Muscle layer of duodenum (tissue), 2 donors: Measurements from ENCODE around the gene LEF1.
"Not testable (repeated sequence)": the region's sequence is repeated elsewhere in the genome, so short reads cannot be mapped to it uniquely, and the experiment has no call there.

Source experiments
- H3K27ac ChIP-seq: one replicate; pipeline ENCODE4 v1.7.0; 2013; ENCODE audit warnings: mild to moderate bottlenecking, low read length
- H3K27me3 ChIP-seq: one replicate; pipeline ENCODE4 v1.7.0; 2013; ENCODE audit warnings: low read depth, mild to moderate bottlenecking, control low read depth, low read length
- H3K36me3 ChIP-seq, 2 donors: one replicate each; pipeline ENCODE4 v1.7.0; 2013; ENCODE audit warnings: low read length in 2 of 2, control low read depth in 1 of 2, mild to moderate bottlenecking in 1 of 2; ENCODE audit not compliant: insufficient read depth in 2 of 2, control insufficient read depth in 1 of 2
- H3K4me1 ChIP-seq, 2 donors: one replicate each; pipeline ENCODE4 v1.7.0; 2013; ENCODE audit warnings: low read length in 2 of 2, mild to moderate bottlenecking in 2 of 2, control low read depth in 1 of 2, moderate library complexity in 1 of 2; ENCODE audit not compliant: insufficient read depth in 2 of 2, control insufficient read depth in 1 of 2
- H3K4me3 ChIP-seq, 2 donors: one replicate each; pipeline ENCODE4 v1.7.0; 2013; ENCODE audit warnings: low read length in 2 of 2, low read depth in 1 of 2, mild to moderate bottlenecking in 1 of 2
- H3K9me3 ChIP-seq, 2 donors: one replicate each; pipeline ENCODE4 v1.7.0; 2013; ENCODE audit warnings: low read length in 2 of 2, control low read depth in 1 of 2, mild to moderate bottlenecking in 1 of 2; ENCODE audit not compliant: control insufficient read depth in 1 of 2
- donor health status: healthy.

The LEF1 gene

GRCh38 chr4:108024085-108024877, 144.5 kb downstream of the LEF1 start:
- no peaks in the 10 kb centered on the region for H3K9me3 ChIP-seq
- no peak overlapping the region for H3K4me3 ChIP-seq
- no peaks in the 10 kb centered on the region for H3K27me3 ChIP-seq
- H3K36me3 ChIP-seq = peaks cover 47 to 71% of the 10 kb centered on the region in 2 donors
- no peaks in the 10 kb centered on the region for H3K4me1 ChIP-seq
- no peak overlapping the region for H3K27ac ChIP-seq

DNA sequence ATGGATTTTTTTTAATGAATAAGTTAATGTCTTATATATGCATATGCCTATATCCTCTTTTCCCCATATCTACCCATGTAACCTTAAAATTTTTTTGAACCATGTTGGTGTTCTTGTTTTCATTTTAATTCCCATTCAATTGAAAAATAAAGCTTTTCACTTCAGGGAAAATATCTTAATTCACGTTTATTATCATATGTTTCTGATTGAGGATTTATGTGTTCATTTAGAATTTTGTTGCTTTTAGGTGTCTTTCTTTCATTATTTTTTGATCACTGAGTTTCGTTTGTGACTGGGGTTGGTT, 149.9 kb downstream of the LEF1 start:
- no peaks in the 10 kb centered on the region for H3K4me1 ChIP-seq
- H3K27ac ChIP-seq = no peak overlapping the region
- H3K9me3 ChIP-seq = no peaks in the 10 kb centered on the region
- no peak overlapping the region for H3K4me3 ChIP-seq
- no peaks in the 10 kb centered on the region for H3K27me3 ChIP-seq
- H3K36me3 ChIP-seq = peaks cover 37 to 61% of the 10 kb centered on the region in 2 donors

GRCh38 chr4:108018040-108018883, 150.5 kb downstream of the LEF1 start:
- Histone ChIP-seq H3K27ac (no peak overlapping the region), H3K4me3 (no peak overlapping the region), H3K9me3 (no peaks in the 10 kb centered on the region), H3K27me3 (no peaks in the 10 kb centered on the region), H3K4me1 (no peaks in the 10 kb centered on the region), H3K36me3 (peaks cover 32 to 57% of the 10 kb centered on the region in 2 donors)

GRCh38 chr4:108013955-108014354, 154.8 kb downstream of the LEF1 start:
- Histone ChIP-seq H3K9me3 (no peaks in the 10 kb centered on the region), H3K36me3 (peaks cover 22 to 37% of the 10 kb centered on the region in 2 donors), H3K27me3 (no peaks in the 10 kb centered on the region), H3K4me3 (no peak overlapping the region), H3K27ac (no peak overlapping the region), H3K4me1 (no peaks in the 10 kb centered on the region)

GRCh38 chr4:108013327-108013726, 155.4 kb downstream of the LEF1 start:
- Histone ChIP-seq H3K9me3 (no peaks in the 10 kb centered on the region), H3K27me3 (no peaks in the 10 kb centered on the region), H3K27ac (no peak overlapping the region), H3K4me3 (no peak overlapping the region), H3K4me1 (no peaks in the 10 kb centered on the region), H3K36me3 (peaks cover 22 to 37% of the 10 kb centered on the region in 2 donors)

GRCh38 chr4:108012382-108012781, 156.3 kb downstream of the LEF1 start:
- H3K4me1 ChIP-seq, H3K27ac ChIP-seq, H3K4me3 ChIP-seq, H3K9me3 ChIP-seq, H3K27me3 ChIP-seq: not testable (repeated sequence)
- H3K36me3 ChIP-seq = peaks cover 22 to 37% of the 10 kb centered on the region in 2 donors

DNA sequence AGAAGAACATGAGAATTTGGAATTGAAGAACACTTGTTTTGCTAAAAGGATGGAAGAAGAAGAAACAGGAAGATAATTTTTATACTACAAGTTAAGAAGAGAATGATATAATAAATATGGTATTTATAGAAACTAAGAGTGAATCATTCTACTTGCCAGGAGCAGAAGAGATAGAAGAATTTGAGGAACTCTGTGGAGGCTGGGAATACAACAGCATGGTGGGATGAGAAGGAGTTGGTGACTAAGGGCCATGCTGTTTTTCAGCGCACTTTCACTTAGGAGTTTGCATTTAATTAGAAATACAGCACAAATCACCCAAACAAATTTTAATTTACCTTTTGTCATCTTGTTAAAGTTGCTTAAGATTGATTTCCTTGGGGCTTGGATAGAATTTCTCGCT, 158.6 kb downstream of the LEF1 start:
- peaks cover under 1 to 16% of the 10 kb centered on the region in 2 donors for H3K36me3 ChIP-seq
- no peak overlapping the region for H3K27ac ChIP-seq
- no peaks in the 10 kb centered on the region for H3K4me1 ChIP-seq
- H3K4me3 ChIP-seq = no peak overlapping the region
- no peaks in the 10 kb centered on the region for H3K27me3 ChIP-seq
- no peaks in the 10 kb centered on the region for H3K9me3 ChIP-seq

- peaks cover 0 to 6% of the 10 kb centered on the region in 2 donors for H3K4me1 ChIP-seq
- no peaks in the 10 kb centered on the region for H3K9me3 ChIP-seq
- H3K4me3 ChIP-seq = no peak overlapping the region
- peaks cover 0 to 8% of the 10 kb centered on the region in 2 donors for H3K36me3 ChIP-seq
- H3K27me3 ChIP-seq = no peaks in the 10 kb centered on the region
- H3K27ac ChIP-seq = no peak overlapping the region
These were observed 160.0 kb downstream of the LEF1 start for GRCh38 chr4:108008721-108009120.

GRCh38 chr4:108007984-108008383, 160.7 kb downstream of the LEF1 start:
- Histone ChIP-seq H3K4me1 (peaks cover 0 to 8% of the 10 kb centered on the region in 2 donors), H3K4me3 (no peak overlapping the region), H3K27me3 (no peaks in the 10 kb centered on the region), H3K9me3 (no peaks in the 10 kb centered on the region), H3K36me3 (peaks cover 0 to 4% of the 10 kb centered on the region in 2 donors), H3K27ac (no peak overlapping the region)

- no peaks in the 10 kb centered on the region for H3K27me3 ChIP-seq
These were observed 162.4 kb downstream of the LEF1 start for GRCh38 chr4:108006361-108006760.

GRCh38 chr4:108005807-108006206, 162.9 kb downstream of the LEF1 start:
- Histone ChIP-seq H3K4me1 (peaks cover 0 to 8% of the 10 kb centered on the region in 2 donors), H3K27me3 (no peaks in the 10 kb centered on the region), H3K27ac (no peak overlapping the region), H3K4me3 (no peak overlapping the region), H3K9me3 (no peaks in the 10 kb centered on the region), H3K36me3 (no peaks in the 10 kb centered on the region)

More at GRCh38 chr4:108006361-108006760, 162.4 kb downstream of the LEF1 start:
- H3K4me3 ChIP-seq = no peak overlapping the region
- H3K36me3 ChIP-seq = peaks cover 0 to 1% of the 10 kb centered on the region in 2 donors
- no peaks in the 10 kb centered on the region for H3K9me3 ChIP-seq
- H3K4me1 ChIP-seq = peaks cover 0 to 8% of the 10 kb centered on the region in 2 donors
- H3K27ac ChIP-seq = no peak overlapping the region
